ENCODE results near the gene HOXB4.
A peak's percentile ranks its signal among the peaks of the same experiment; 100 is the strongest.

HOXB4 gene

GRCh38 chr17:48594538-48595277 lies 16.6 kb upstream of the HOXB4 start:
- H3K79me2 ChIP-seq = no peaks in the 10 kb centered on the region

GRCh38 chr17:48593840-48594537 lies 15.8 kb upstream of the HOXB4 start:
- H3K4me2 ChIP-seq (ENCODE audit: low read length) = peak overlapping the region; percentile 97
- no peaks in the 10 kb centered on the region for H3K9me3 ChIP-seq (ENCODE audit: control insufficient read depth, low read length)
- H3K27ac ChIP-seq = no peak overlapping the region
- peak; percentile 50 for TF ChIP-seq CTCF (IDR thresholded peaks at IDR 0.05)
- peaks cover 6% of the 10 kb centered on the region for H3K27me3 ChIP-seq (ENCODE audit: control insufficient read depth, insufficient read depth, low read length)
- H3K36me3 ChIP-seq (ENCODE audit: control insufficient read depth, insufficient read depth, low read length) = no peaks in the 10 kb centered on the region
- no peak overlapping the region for H2AFZ ChIP-seq
- peak overlapping the region; percentile 58 for H3K4me3 ChIP-seq (ENCODE audit: low read depth, low read length)
- no peaks in the 10 kb centered on the region for H3K4me1 ChIP-seq
- H3K79me2 ChIP-seq = no peaks in the 10 kb centered on the region
- no peak overlapping the region for H3K9ac ChIP-seq

More at GRCh38 chr17:48594538-48595277, 16.6 kb upstream of the HOXB4 start:
- Histone ChIP-seq H3K27ac (no peak overlapping the region), H3K9ac (no peak overlapping the region), H3K4me1 (no peaks in the 10 kb centered on the region), H3K27me3 (ENCODE audit: control insufficient read depth, insufficient read depth, low read length) (peaks cover 6% of the 10 kb centered on the region), H3K36me3 (ENCODE audit: control insufficient read depth, insufficient read depth, low read length) (no peaks in the 10 kb centered on the region), H2AFZ (no peak overlapping the region), H3K4me2 (ENCODE audit: low read length) (no peak overlapping the region), H3K4me3 (ENCODE audit: low read depth, low read length) (no peak overlapping the region), H3K9me3 (ENCODE audit: control insufficient read depth, low read length) (no peaks in the 10 kb centered on the region)
- TF ChIP-seq CTCF (IDR thresholded peaks at IDR 0.05) = no peak

- Histone ChIP-seq H3K4me2 (ENCODE audit: low read length) (peak within 1 kb of the TSS; percentile 97), H3K4me1 (no peaks in the 10 kb centered on the region), H3K79me2 (no peaks in the 10 kb centered on the region), H3K9me3 (ENCODE audit: control insufficient read depth, low read length) (no peaks in the 10 kb centered on the region), H2AFZ (no peak within 1 kb of the TSS), H3K27me3 (ENCODE audit: control insufficient read depth, insufficient read depth, low read length) (peaks cover 6% of the 10 kb centered on the region), H3K27ac (no peak within 1 kb of the TSS), H3K4me3 (ENCODE audit: low read depth, low read length) (peak within 1 kb of the TSS; percentile 58), H3K9ac (no peak within 1 kb of the TSS), H3K36me3 (ENCODE audit: control insufficient read depth, insufficient read depth, low read length) (no peaks in the 10 kb centered on the region)
- no peak for TF ChIP-seq CTCF (IDR thresholded peaks at IDR 0.05)
Measured at GRCh38 chr17:48593126-48593829, 15.1 kb upstream of the HOXB4 start, which contains the start of gene HOXB5. Gene HOXB5 (minus strand): TSS chr17:48593779. CDS start chr17:48593682, 97 bp downstream.

- no peaks in the 10 kb centered on the region for H3K4me1 ChIP-seq
- no peaks in the 10 kb centered on the region for H3K79me2 ChIP-seq
- no peak overlapping the region for H3K27ac ChIP-seq
- H3K4me2 ChIP-seq (ENCODE audit: low read length) = peak overlapping the region; percentile 42
- H3K36me3 ChIP-seq (ENCODE audit: control insufficient read depth, insufficient read depth, low read length) = no peaks in the 10 kb centered on the region
- H3K9me3 ChIP-seq (ENCODE audit: control insufficient read depth, low read length) = no peaks in the 10 kb centered on the region
- peaks cover 3% of the 10 kb centered on the region for H3K27me3 ChIP-seq (ENCODE audit: control insufficient read depth, insufficient read depth, low read length)
- no peak overlapping the region for H3K9ac ChIP-seq
- H3K4me3 ChIP-seq (ENCODE audit: low read depth, low read length) = peak overlapping the region; percentile 58
- TF ChIP-seq CTCF (IDR thresholded peaks at IDR 0.05) = no peak
- H2AFZ ChIP-seq = no peak overlapping the region
Measured at GRCh38 chr17:48592577-48592976, 14.4 kb upstream of the HOXB4 start.

All from parathyroid adenoma (tissue), 2 donors.